ENCODE data around the gene IQGAP2. TPM values are rescaled to one million over a fixed set of nuclear protein-coding genes. Genes with fewer than 3 reads are reported as not detected.

The IQGAP2 gene
- total RNA-seq, 1 donor from 2014 or later, result 92.8 TPM

- intact Hi-C loops (cut with micrococcal nuclease), result no loop called here
These were observed 152.6 kb downstream of the IQGAP2 start for GRCh38 chr5:76555717-76556116.

- intact Hi-C loops (cut with micrococcal nuclease), result loop anchor here (1.0 kb wide), 1 partner anchor 9 kb away; no protein-coding TSS in a partner anchor
These were observed 153.6 kb downstream of the IQGAP2 start for GRCh38 chr5:76556511-76557221.

- intact Hi-C loops (cut with micrococcal nuclease), result no loop called here
These were observed 158.1 kb downstream of the IQGAP2 start for GRCh38 chr5:76560952-76561891.

GRCh38 chr5:76561959-76562358 lies 158.9 kb downstream of the IQGAP2 start:
- intact Hi-C loops (cut with micrococcal nuclease), result no loop called here

GRCh38 chr5:76565009-76565408 lies 161.9 kb downstream of the IQGAP2 start:
- intact Hi-C loops (cut with micrococcal nuclease), result no loop called here

GRCh38 chr5:76570153-76570552 lies 167.1 kb downstream of the IQGAP2 start:
- intact Hi-C loops (cut with micrococcal nuclease), result no loop called here

GRCh38 chr5:76571559-76571958 lies 168.5 kb downstream of the IQGAP2 start:
- intact Hi-C loops (cut with micrococcal nuclease), result no loop called here

- intact Hi-C loops (cut with micrococcal nuclease), result no loop called here
These were observed 173.4 kb downstream of the IQGAP2 start for GRCh38 chr5:76576450-76576849.

- intact Hi-C loops (cut with micrococcal nuclease), result no loop called here
These were observed 173.9 kb downstream of the IQGAP2 start for GRCh38 chr5:76576996-76577395.

- intact Hi-C loops (cut with micrococcal nuclease), result no loop called here
These were observed 176.3 kb downstream of the IQGAP2 start for GRCh38 chr5:76579166-76579937.

- intact Hi-C loops (cut with micrococcal nuclease), result loop anchor here (5.0 to 10.0 kb wide), 2 partner anchors 844 to 866 kb away; partner anchors contain the start of gene POC5
These were observed 177.9 kb downstream of the IQGAP2 start for GRCh38 chr5:76580981-76581380.

GRCh38 chr5:76582230-76583162 lies 179.4 kb downstream of the IQGAP2 start:
- intact Hi-C loops (cut with micrococcal nuclease), result loop anchor here (1.0 to 10.0 kb wide), 6 partner anchors 35 to 868 kb away; partner anchors contain the start of gene POC5

- intact Hi-C loops (cut with micrococcal nuclease), result loop anchor here (1.0 to 10.0 kb wide), 6 partner anchors 36 to 869 kb away; partner anchors contain the start of gene POC5
These were observed 180.3 kb downstream of the IQGAP2 start for GRCh38 chr5:76583163-76584047.

GRCh38 chr5:76585783-76586217 lies 182.7 kb downstream of the IQGAP2 start:
- intact Hi-C loops (cut with micrococcal nuclease), result loop anchor here (10.0 kb wide), 1 partner anchor 871 kb away; the partner anchor contains the start of gene POC5

- intact Hi-C loops (cut with micrococcal nuclease), result loop anchor here (10.0 kb wide), 1 partner anchor 872 kb away; the partner anchor contains the start of gene POC5
These were observed 183.4 kb downstream of the IQGAP2 start for GRCh38 chr5:76586531-76586930.

GRCh38 chr5:76590027-76590426 lies 186.9 kb downstream of the IQGAP2 start:
- intact Hi-C loops (cut with micrococcal nuclease), result no loop called here

GRCh38 chr5:76591366-76591765 lies 188.3 kb downstream of the IQGAP2 start:
- intact Hi-C loops (cut with micrococcal nuclease), result no loop called here

GRCh38 chr5:76592692-76593091 lies 189.6 kb downstream of the IQGAP2 start:
- intact Hi-C loops (cut with micrococcal nuclease), result no loop called here

- intact Hi-C loops (cut with micrococcal nuclease), result no loop called here
These were observed 191.0 kb downstream of the IQGAP2 start for GRCh38 chr5:76594107-76594506.
